Measurements from ENCODE around the gene MCOLN1.
A peak's percentile ranks its signal among the peaks of the same experiment; 100 is the strongest.

The MCOLN1 gene

DNA sequence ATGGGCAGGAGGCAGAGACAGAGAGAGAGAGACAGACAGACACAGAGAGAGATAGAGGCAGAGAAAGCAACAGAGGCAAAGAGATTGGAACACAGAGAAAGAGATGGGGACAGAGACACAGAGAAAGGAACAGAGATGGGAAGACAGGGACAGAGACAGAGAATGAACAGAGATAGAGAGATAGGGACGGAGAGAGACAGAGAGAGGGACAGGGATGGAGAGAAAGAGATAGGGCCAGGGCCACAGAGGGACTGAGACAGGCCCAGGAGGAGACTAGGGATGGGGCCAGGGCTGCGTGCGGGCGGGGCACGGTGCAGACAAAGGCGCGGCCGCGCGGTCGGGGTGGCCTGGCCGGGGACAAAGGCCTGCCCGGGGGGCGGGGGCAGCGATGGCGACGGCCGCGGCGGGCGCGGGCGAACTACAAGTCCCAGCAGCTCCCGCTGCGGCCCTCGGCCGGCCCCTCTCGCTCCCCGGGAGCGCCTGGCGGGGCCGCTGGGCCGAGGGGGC, 6.7 kb upstream of the MCOLN1 start, which contains the start of gene ZNF358:
ZNF358 (plus strand) TSS at position 459 of the 507 bp plus-strand sequence. CDS start 3,140 bp downstream, outside the sequence.
- TF ChIP-seq ZFP30 (CRISPR knock-in tag; IDR thresholded peaks at IDR 0.05) = no peak
- TF ChIP-seq, protein P1, sequence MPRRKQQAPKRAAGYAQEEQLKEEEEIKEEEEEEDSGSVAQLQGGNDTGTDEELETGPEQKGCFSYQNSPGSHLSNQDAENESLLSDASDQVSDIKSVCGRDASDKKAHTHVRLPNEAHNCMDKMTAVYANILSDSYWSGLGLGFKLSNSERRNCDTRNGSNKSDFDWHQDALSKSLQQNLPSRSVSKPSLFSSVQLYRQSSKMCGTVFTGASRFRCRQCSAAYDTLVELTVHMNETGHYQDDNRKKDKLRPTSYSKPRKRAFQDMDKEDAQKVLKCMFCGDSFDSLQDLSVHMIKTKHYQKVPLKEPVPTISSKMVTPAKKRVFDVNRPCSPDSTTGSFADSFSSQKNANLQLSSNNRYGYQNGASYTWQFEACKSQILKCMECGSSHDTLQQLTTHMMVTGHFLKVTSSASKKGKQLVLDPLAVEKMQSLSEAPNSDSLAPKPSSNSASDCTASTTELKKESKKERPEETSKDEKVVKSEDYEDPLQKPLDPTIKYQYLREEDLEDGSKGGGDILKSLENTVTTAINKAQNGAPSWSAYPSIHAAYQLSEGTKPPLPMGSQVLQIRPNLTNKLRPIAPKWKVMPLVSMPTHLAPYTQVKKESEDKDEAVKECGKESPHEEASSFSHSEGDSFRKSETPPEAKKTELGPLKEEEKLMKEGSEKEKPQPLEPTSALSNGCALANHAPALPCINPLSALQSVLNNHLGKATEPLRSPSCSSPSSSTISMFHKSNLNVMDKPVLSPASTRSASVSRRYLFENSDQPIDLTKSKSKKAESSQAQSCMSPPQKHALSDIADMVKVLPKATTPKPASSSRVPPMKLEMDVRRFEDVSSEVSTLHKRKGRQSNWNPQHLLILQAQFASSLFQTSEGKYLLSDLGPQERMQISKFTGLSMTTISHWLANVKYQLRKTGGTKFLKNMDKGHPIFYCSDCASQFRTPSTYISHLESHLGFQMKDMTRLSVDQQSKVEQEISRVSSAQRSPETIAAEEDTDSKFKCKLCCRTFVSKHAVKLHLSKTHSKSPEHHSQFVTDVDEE (CRISPR knock-in tag; IDR thresholded peaks at IDR 0.05) = 0 out of 2 replicates have a peak, but pooled peaks have one; percentile 40
- ATAC-seq = peak; percentile 94

GRCh38 chr19:7516333-7516732, 6.1 kb upstream of the MCOLN1 start:
- no peak for ATAC-seq
- TF ChIP-seq ESRRG (CRISPR knock-in tag; IDR thresholded peaks at IDR 0.05) (no peak), TCF4 (CRISPR knock-in tag; IDR thresholded peaks at IDR 0.05; ENCODE audit: borderline replicate concordance) (no peak), ZFP30 (CRISPR knock-in tag; IDR thresholded peaks at IDR 0.05) (no peak)
- TF ChIP-seq, protein P1 (CRISPR knock-in tag; IDR thresholded peaks at IDR 0.05) = no peak

DNA sequence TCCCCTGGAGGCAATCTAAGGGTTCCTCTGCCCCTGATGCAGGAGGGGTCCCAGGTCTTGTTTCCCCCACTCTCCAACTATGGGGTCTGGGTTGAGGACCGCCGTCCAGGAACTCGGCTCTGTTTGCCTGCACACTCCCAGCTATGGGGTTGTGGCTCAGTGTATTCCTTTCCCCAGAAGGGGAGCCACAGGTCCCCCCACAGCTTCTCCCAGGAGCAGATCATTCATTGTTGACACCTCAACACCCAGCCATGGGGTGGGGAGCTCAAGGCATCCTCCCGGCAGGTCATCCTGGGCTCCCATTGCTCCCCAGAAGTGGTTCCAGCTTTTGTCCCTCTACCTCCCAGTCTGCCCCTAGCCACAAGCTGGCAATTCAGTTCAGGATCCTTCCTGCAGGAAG, 5.5 kb upstream of the MCOLN1 start:
- TF ChIP-seq ARNTL (CRISPR knock-in tag; IDR thresholded peaks at IDR 0.05; ENCODE audit: borderline replicate concordance, low read depth) = no peak
- TF ChIP-seq, protein P2, sequence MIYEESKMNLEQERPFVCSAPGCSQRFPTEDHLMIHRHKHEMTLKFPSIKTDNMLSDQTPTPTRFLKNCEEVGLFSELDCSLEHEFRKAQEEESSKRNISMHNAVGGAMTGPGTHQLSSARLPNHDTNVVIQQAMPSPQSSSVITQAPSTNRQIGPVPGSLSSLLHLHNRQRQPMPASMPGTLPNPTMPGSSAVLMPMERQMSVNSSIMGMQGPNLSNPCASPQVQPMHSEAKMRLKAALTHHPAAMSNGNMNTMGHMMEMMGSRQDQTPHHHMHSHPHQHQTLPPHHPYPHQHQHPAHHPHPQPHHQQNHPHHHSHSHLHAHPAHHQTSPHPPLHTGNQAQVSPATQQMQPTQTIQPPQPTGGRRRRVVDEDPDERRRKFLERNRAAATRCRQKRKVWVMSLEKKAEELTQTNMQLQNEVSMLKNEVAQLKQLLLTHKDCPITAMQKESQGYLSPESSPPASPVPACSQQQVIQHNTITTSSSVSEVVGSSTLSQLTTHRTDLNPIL (CRISPR knock-in tag; IDR thresholded peaks at IDR 0.05; ENCODE audit: low read depth) = no peak
- TF ChIP-seq BACH2 (CRISPR knock-in tag; IDR thresholded peaks at IDR 0.05; ENCODE audit: borderline replicate concordance) = no peak
- TF ChIP-seq PPARA (CRISPR knock-in tag; IDR thresholded peaks at IDR 0.05; ENCODE audit: borderline replicate concordance) = no peak
- TF ChIP-seq GLIS3 (CRISPR knock-in tag; IDR thresholded peaks at IDR 0.05) = no peak
- TF ChIP-seq TOX (CRISPR knock-in tag; IDR thresholded peaks at IDR 0.05; ENCODE audit: borderline replicate concordance) = no peak
- TF ChIP-seq RARB (CRISPR knock-in tag; IDR thresholded peaks at IDR 0.05) = no peak
- no peak for TF ChIP-seq ZNF70 (CRISPR knock-in tag; IDR thresholded peaks at IDR 0.05)
- TF ChIP-seq OSR1 (CRISPR knock-in tag; IDR thresholded peaks at IDR 0.05) = no peak
- no peak for TF ChIP-seq ZNF565 (CRISPR knock-in tag; conservative IDR thresholded peaks at IDR 0.05; ENCODE audit: low read depth)
- TF ChIP-seq, protein P1 (CRISPR knock-in tag; IDR thresholded peaks at IDR 0.05) = no peak
- TF ChIP-seq CSDC2 (CRISPR knock-in tag; IDR thresholded peaks at IDR 0.05) = no peak
- TF ChIP-seq, protein P3, sequence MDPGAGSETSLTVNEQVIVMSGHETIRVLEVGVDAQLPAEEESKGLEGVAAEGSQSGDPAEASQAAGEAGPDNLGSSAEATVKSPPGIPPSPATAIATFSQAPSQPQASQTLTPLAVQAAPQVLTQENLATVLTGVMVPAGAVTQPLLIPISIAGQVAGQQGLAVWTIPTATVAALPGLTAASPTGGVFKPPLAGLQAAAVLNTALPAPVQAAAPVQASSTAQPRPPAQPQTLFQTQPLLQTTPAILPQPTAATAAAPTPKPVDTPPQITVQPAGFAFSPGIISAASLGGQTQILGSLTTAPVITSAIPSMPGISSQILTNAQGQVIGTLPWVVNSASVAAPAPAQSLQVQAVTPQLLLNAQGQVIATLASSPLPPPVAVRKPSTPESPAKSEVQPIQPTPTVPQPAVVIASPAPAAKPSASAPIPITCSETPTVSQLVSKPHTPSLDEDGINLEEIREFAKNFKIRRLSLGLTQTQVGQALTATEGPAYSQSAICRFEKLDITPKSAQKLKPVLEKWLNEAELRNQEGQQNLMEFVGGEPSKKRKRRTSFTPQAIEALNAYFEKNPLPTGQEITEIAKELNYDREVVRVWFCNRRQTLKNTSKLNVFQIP (CRISPR knock-in tag; IDR thresholded peaks at IDR 0.05; ENCODE audit: borderline replicate concordance, low read depth) = no peak
- no peak for TF ChIP-seq CSRNP3 (CRISPR knock-in tag; IDR thresholded peaks at IDR 0.05)
- TF ChIP-seq PATZ1 (CRISPR knock-in tag; IDR thresholded peaks at IDR 0.05; ENCODE audit: borderline replicate concordance) = no peak
- TF ChIP-seq ESRRG (CRISPR knock-in tag; IDR thresholded peaks at IDR 0.05) = no peak
- ATAC-seq = 0 out of 3 replicates have a peak, but pooled peaks have one; percentile 21
